CD4-positive, alpha-beta memory T cell (primary cell): ENCODE data around the gene INAVA. TPM values are rescaled to one million over a fixed set of nuclear protein-coding genes. Genes with fewer than 3 reads are reported as not detected.
"Not testable (repeated sequence)": the region's sequence is repeated elsewhere in the genome, so short reads cannot be mapped to it uniquely, and the experiment has no call there.

ENCODE experiments used
- CTCF ChIA-PET: fragments of 350-600 bp; sonication (Branson Sonifier 250); formaldehyde crosslinking; loops from one replicate; lab custom pipeline; 2021; ENCODE audit warnings: inconsistent platforms; ENCODE audit not compliant: partially characterized antibody; lab: Charles Lee
- POLR2A ChIA-PET: fragments of 350-600 bp; sonication (Branson Sonifier 250); formaldehyde crosslinking; loops from one replicate; lab custom pipeline; 2021; ENCODE audit not compliant: partially characterized antibody; lab: Charles Lee
- DNase-seq, 5 donors: peaks; one replicate each; pipeline versions ENCODE4 v3.0.0 to v3.0.0-alpha.2; 2020 to 2022; ENCODE audit warnings: mixed read lengths in 1 of 5
- H3K27ac ChIP-seq: one replicate; pipeline ENCODE4 v1.7.0; 2013; ENCODE audit warnings: low read depth, low read length
- H3K27me3 ChIP-seq: 2 replicates; pipeline ENCODE4 v1.7.0; 2013; ENCODE audit warnings: mild to moderate bottlenecking, low read length, moderate library complexity; ENCODE audit not compliant: insufficient read depth
- H3K36me3 ChIP-seq: 2 replicates; pipeline ENCODE4 v1.7.0; 2013; ENCODE audit warnings: mild to moderate bottlenecking, low read length, moderate library complexity; ENCODE audit not compliant: insufficient read depth
- H3K4me1 ChIP-seq: 2 replicates; pipeline ENCODE4 v1.7.0; 2013; ENCODE audit warnings: mild to moderate bottlenecking, low read length, moderate library complexity; ENCODE audit not compliant: insufficient read depth
- H3K4me3 ChIP-seq, 2 donors: one replicate each; pipeline ENCODE4 v1.7.0; 2013; ENCODE audit warnings: low read length in 2 of 2, mild to moderate bottlenecking in 1 of 2
- H3K9me3 ChIP-seq, 2 donors: one replicate each; pipeline ENCODE4 v1.7.0; 2013; ENCODE audit warnings: low read length in 2 of 2, control low read depth in 1 of 2; ENCODE audit not compliant: control insufficient read depth in 1 of 2
- H3K27ac Mint-ChIP-seq, 7 donors: one replicate each; pipeline ENCODE4 v1.8.0; 2020 to 2021; ENCODE audit warnings: mixed read lengths in 7 of 7, mild to moderate bottlenecking in 6 of 7, inconsistent platforms in 3 of 7, moderate library complexity in 3 of 7
- H3K27me3 Mint-ChIP-seq, 2 donors: one replicate each; pipeline ENCODE4 v1.8.0; 2020 to 2021; ENCODE audit warnings: mixed read lengths in 2 of 2
- H3K36me3 Mint-ChIP-seq, 2 donors: one replicate each; pipeline ENCODE4 v1.8.0; 2020 to 2021; ENCODE audit warnings: mixed read lengths in 2 of 2, inconsistent platforms in 1 of 2, mild to moderate bottlenecking in 1 of 2
- H3K4me1 Mint-ChIP-seq, 4 donors: one replicate each; pipeline ENCODE4 v1.8.0; 2020 to 2021; ENCODE audit warnings: mixed read lengths in 4 of 4, mild to moderate bottlenecking in 1 of 4
- H3K4me3 Mint-ChIP-seq, 8 donors: one replicate each; pipeline ENCODE4 v1.8.0; 2020 to 2021; ENCODE audit warnings: mixed read lengths in 8 of 8, mild to moderate bottlenecking in 7 of 8, moderate library complexity in 6 of 8, inconsistent platforms in 3 of 8
- H3K9me3 Mint-ChIP-seq, 8 donors: one replicate each; pipeline ENCODE4 v1.8.0; 2020 to 2021; ENCODE audit warnings: mixed read lengths in 8 of 8, mild to moderate bottlenecking in 5 of 8, inconsistent platforms in 3 of 8, moderate library complexity in 1 of 8
- intact Hi-C: fragments of 100-400 bp; cut with micrococcal nuclease; formaldehyde crosslinking; loops from one replicate; pipeline ENCODE4 v1.15.1; 2023
- polyA plus RNA-seq, 2 donors: library from polyadenylated mRNA; unstranded; fragments of 300-500 nt; fragmentation: Illumina TruSeq; gene quantifications; one replicate each; pipeline ENCODE4 v1.2.3, GENCODE V29; 2021
- total RNA-seq, 2 experiments: library from RNA; stranded (reverse); gene quantifications; one replicate each; pipeline ENCODE4 v1.2.3, GENCODE V29; 2021

INAVA gene
- total and polyA plus RNA-seq, 4 experiments from 2014 or later, result 0.20 to 0.70 (median 0.28) TPM; not detected in 1

- no peaks in the 10 kb centered on the region for H3K36me3 Mint-ChIP-seq
- H3K9me3 Mint-ChIP-seq, result no peaks in the 10 kb centered on the region
- Histone ChIP-seq H3K27me3 (no peaks in the 10 kb centered on the region), H3K27ac (no peak overlapping the region), H3K4me1 (no peaks in the 10 kb centered on the region), H3K9me3 (no peaks in the 10 kb centered on the region), H3K36me3 (no peaks in the 10 kb centered on the region), H3K4me3 (no peak overlapping the region)
- CTCF ChIA-PET, result interaction anchor here (7.4 kb wide), 1 partner anchor 14 kb away, joined by 35 read pairs; no protein-coding TSS in a partner anchor
- peaks cover 0 to 6% (median 0%) of the 10 kb centered on the region in 4 donors for H3K4me1 Mint-ChIP-seq
- H3K4me3 Mint-ChIP-seq, result no peak overlapping the region
- no peak for DNase-seq
- peaks cover 3% of the 10 kb centered on the region in 2 donors for H3K27me3 Mint-ChIP-seq
- POLR2A ChIA-PET, result no interaction called here
- intact Hi-C loops, result no loop called here
- no peak overlapping the region for H3K27ac Mint-ChIP-seq
Observed at GRCh38 chr1:200958597-200958996, 63.9 kb downstream of the INAVA start.

GRCh38 chr1:200959411-200959921 is 64.8 kb downstream of the INAVA start:
- peaks cover 0 to 6% (median 0%) of the 10 kb centered on the region in 4 donors for H3K4me1 Mint-ChIP-seq
- H3K4me3 ChIP-seq, result no peak overlapping the region
- CTCF ChIA-PET, result interaction anchor here (5.2 kb wide), 1 partner anchor 13 kb away, joined by 31 read pairs; no protein-coding TSS in a partner anchor

GRCh38 chr1:200960236-200960947 is 65.7 kb downstream of the INAVA start:
- CTCF ChIA-PET, result interaction anchor here (5.2 kb wide), 1 partner anchor 12 kb away, joined by 31 read pairs; no protein-coding TSS in a partner anchor
- H3K9me3 Mint-ChIP-seq, result no peaks in the 10 kb centered on the region
- no peak for DNase-seq
- Histone ChIP-seq H3K4me3 (no peak overlapping the region), H3K27ac (no peak overlapping the region), H3K27me3 (no peaks in the 10 kb centered on the region), H3K9me3 (no peaks in the 10 kb centered on the region), H3K36me3 (no peaks in the 10 kb centered on the region), H3K4me1 (no peaks in the 10 kb centered on the region)
- peaks cover 0 to 9% (median 0%) of the 10 kb centered on the region in 4 donors for H3K4me1 Mint-ChIP-seq
- intact Hi-C loops, result loop anchor here (10.0 kb wide), 1 partner anchor 66 kb away; the partner anchor contains the start of gene INAVA
- POLR2A ChIA-PET, result no interaction called here
- H3K36me3 Mint-ChIP-seq, result no peaks in the 10 kb centered on the region
- no peak overlapping the region for H3K4me3 Mint-ChIP-seq
- H3K27ac Mint-ChIP-seq, result no peak overlapping the region
- peaks cover 0 to 3% of the 10 kb centered on the region in 2 donors for H3K27me3 Mint-ChIP-seq

More at GRCh38 chr1:200959411-200959921, 64.8 kb downstream of the INAVA start:
- Mint-ChIP-seq H3K27me3 (peaks cover under 1 to 3% of the 10 kb centered on the region in 2 donors), H3K4me3 (no peak overlapping the region), H3K36me3 (no peaks in the 10 kb centered on the region), H3K27ac (peak overlapping the region in 1 of 7 donors; percentile 29), H3K9me3 (no peaks in the 10 kb centered on the region)
- Histone ChIP-seq H3K27me3 (no peaks in the 10 kb centered on the region), H3K36me3 (no peaks in the 10 kb centered on the region), H3K9me3 (no peaks in the 10 kb centered on the region), H3K4me1 (no peaks in the 10 kb centered on the region), H3K27ac (no peak overlapping the region)
- intact Hi-C loops, result no loop called here
- no peak for DNase-seq
- POLR2A ChIA-PET, result no interaction called here

DNA sequence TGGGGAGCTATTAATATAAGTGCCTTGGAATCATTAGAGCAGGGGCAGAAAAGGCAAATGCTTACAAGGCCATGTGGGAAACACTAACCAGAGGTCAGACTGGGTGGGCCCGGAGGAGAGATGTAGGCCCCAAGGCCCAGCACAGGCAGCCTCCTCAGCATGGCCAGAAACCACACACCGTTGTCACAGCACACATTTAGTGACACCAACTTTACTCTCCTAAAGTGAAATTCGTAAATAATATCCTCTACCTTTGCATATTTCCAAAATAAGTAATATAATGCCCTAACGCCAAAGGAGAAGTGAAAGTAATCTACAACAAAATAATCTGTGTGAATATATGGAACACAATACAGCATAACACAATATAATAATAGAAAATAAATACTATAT is 66.2 kb downstream of the INAVA start:
- intact Hi-C loops, result loop anchor here (10.0 kb wide), 1 partner anchor 66 kb away; the partner anchor contains the start of gene INAVA
- ChIA-PET POLR2A (no interaction called here), CTCF (interaction anchor here (5.2 kb wide), 1 partner anchor 12 kb away, joined by 31 read pairs; no protein-coding TSS in a partner anchor)
- H3K27ac Mint-ChIP-seq, result no peak overlapping the region
- Histone ChIP-seq H3K4me3 (no peak overlapping the region), H3K27ac (no peak overlapping the region), H3K4me1 (no peaks in the 10 kb centered on the region), H3K36me3 (no peaks in the 10 kb centered on the region), H3K9me3 (no peaks in the 10 kb centered on the region), H3K27me3 (no peaks in the 10 kb centered on the region)
- peaks cover 0 to 9% (median 0%) of the 10 kb centered on the region in 4 donors for H3K4me1 Mint-ChIP-seq
- no peaks in the 10 kb centered on the region for H3K9me3 Mint-ChIP-seq
- H3K4me3 Mint-ChIP-seq, result no peak overlapping the region
- no peaks in the 10 kb centered on the region for H3K27me3 Mint-ChIP-seq
- no peaks in the 10 kb centered on the region for H3K36me3 Mint-ChIP-seq
- no peak for DNase-seq

DNA sequence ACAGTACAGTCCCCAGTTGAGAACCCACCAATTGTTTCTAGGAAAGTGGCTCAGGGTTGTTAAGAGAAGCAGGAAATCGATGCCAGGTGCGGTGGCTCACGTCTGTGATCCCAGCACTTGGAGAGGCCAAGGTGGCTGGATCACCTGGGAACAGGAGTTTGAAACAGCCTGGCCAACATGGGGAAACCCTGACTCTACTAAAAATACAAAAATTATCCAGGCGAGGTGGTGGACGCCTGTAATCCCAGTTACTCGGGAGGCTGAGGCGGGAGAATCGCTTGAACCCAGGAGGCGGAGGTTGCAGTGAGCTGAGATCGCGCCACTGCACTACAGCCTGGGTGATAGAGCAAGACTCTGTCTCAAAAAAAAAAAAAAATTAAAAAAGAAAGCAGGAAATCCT is 67.5 kb downstream of the INAVA start:
- H3K27me3 Mint-ChIP-seq, POLR2A ChIA-PET, H3K36me3 Mint-ChIP-seq, H3K4me3 Mint-ChIP-seq, H3K27ac Mint-ChIP-seq, H3K9me3 Mint-ChIP-seq, H3K4me1 ChIP-seq, H3K4me1 Mint-ChIP-seq, H3K27me3 ChIP-seq, H3K4me3 ChIP-seq, DNase-seq, H3K9me3 ChIP-seq, H3K36me3 ChIP-seq, H3K27ac ChIP-seq: not testable (repeated sequence)
- CTCF ChIA-PET, result interaction anchor here (0.7 to 5.2 kb wide), 3 partner anchors 10 to 79 kb away, joined by 3 to 31 read pairs (median 5); no protein-coding TSS in a partner anchor
- intact Hi-C loops, result loop anchor here (10.0 kb wide), 1 partner anchor 67 kb away; the partner anchor contains the start of gene INAVA

DNA sequence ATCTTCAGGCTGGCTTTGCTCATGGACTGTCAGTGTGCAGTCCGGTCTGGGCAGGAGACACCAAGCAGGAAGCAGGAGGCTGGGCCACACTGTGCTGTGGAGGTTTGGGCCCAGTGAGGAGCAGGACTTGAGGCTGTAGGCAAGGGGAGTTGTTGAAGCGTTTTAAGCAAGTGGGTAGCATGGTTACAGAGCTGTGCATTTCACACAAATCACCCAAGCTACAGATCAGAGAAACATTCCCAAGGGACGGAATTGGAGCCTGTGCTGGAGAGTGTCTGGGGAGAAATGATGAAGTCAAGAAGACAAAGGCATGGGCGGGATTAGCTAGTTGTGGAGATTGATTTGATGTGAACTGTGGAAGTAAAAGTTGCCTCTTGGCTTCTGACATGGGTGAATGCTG is 67.9 kb downstream of the INAVA start:
- H3K4me3 Mint-ChIP-seq, result no peak overlapping the region
- no peaks in the 10 kb centered on the region for H3K9me3 ChIP-seq
- H3K4me3 ChIP-seq, result no peak overlapping the region
- H3K27me3 Mint-ChIP-seq, result no peaks in the 10 kb centered on the region
- peak overlapping the region in 1 of 7 donors; percentile 47 for H3K27ac Mint-ChIP-seq
- ChIA-PET CTCF (interaction anchor here (0.7 to 5.2 kb wide), 4 partner anchors 10 to 80 kb away, joined by 3 to 31 read pairs (median 4); no protein-coding TSS in a partner anchor), POLR2A (no interaction called here)
- H3K27me3 ChIP-seq, result no peaks in the 10 kb centered on the region
- DNase-seq, result no peak
- no peaks in the 10 kb centered on the region for H3K36me3 ChIP-seq
- H3K4me1 Mint-ChIP-seq, result peaks cover 0 to 9% (median 0%) of the 10 kb centered on the region in 4 donors
- peaks cover 0 to 4% of the 10 kb centered on the region in 2 donors for H3K36me3 Mint-ChIP-seq
- H3K4me1 ChIP-seq, result no peaks in the 10 kb centered on the region
- intact Hi-C loops, result loop anchor here (10.0 kb wide), 1 partner anchor 68 kb away; the partner anchor contains the start of gene INAVA
- H3K27ac ChIP-seq, result no peak overlapping the region
- H3K9me3 Mint-ChIP-seq, result no peaks in the 10 kb centered on the region

- Mint-ChIP-seq H3K36me3 (peaks cover 0 to 4% of the 10 kb centered on the region in 2 donors), H3K27ac (peak overlapping the region in 2 of 7 donors; percentile 29 to 47), H3K9me3 (no peaks in the 10 kb centered on the region), H3K4me3 (no peak overlapping the region), H3K4me1 (peaks cover 0 to 9% (median 0%) of the 10 kb centered on the region in 4 donors), H3K27me3 (no peaks in the 10 kb centered on the region)
- ChIA-PET CTCF (interaction anchor here (0.7 to 5.2 kb wide), 4 partner anchors 9 to 80 kb away, joined by 3 to 31 read pairs (median 4); no protein-coding TSS in a partner anchor), POLR2A (no interaction called here)
- Histone ChIP-seq H3K27me3 (no peaks in the 10 kb centered on the region), H3K4me1 (no peaks in the 10 kb centered on the region), H3K9me3 (no peaks in the 10 kb centered on the region), H3K27ac (no peak overlapping the region), H3K4me3 (no peak overlapping the region), H3K36me3 (no peaks in the 10 kb centered on the region)
- no peak for DNase-seq
- intact Hi-C loops, result loop anchor here (10.0 kb wide), 1 partner anchor 68 kb away; the partner anchor contains the start of gene INAVA
Observed at GRCh38 chr1:200963076-200963475, 68.4 kb downstream of the INAVA start.
